Small intestine (tissue), 7 donors: ENCODE measurements around the gene MAPK8IP2. TPM values are rescaled to one million over a fixed set of nuclear protein-coding genes. Genes with fewer than 3 reads are reported as not detected.
A peak's percentile ranks its signal among the peaks of the same experiment; 100 is the strongest.

Experiments
- DNase-seq, 2 donors: peaks; one replicate each; pipeline versions ENCODE4 v3.0.0 to v3.0.0-alpha.2; 2013
- FAIRE-seq: peaks from 2 replicates; lab custom pipeline; 2012; peaks lifted over from hg19 to GRCh38; lab: Jason Lieb, UNC
- H3K27ac ChIP-seq, 3 donors: one replicate each; pipeline ENCODE4 v1.5.1; 2013; ENCODE audit warnings: low read length in 2 of 3, mild to moderate bottlenecking in 2 of 3, control low read depth in 1 of 3, inconsistent platforms in 1 of 3, low read depth in 1 of 3, moderate library complexity in 1 of 3
- H3K27me3 ChIP-seq, 3 donors: one replicate each; pipeline ENCODE4 v1.6.1; 2013; ENCODE audit warnings: low read length in 3 of 3, inconsistent platforms in 1 of 3; ENCODE audit not compliant: control insufficient read depth in 3 of 3, insufficient read depth in 3 of 3
- H3K36me3 ChIP-seq, 3 donors: one replicate each; pipeline ENCODE4 v1.6.1; 2013; ENCODE audit warnings: low read length in 3 of 3, inconsistent platforms in 1 of 3, low read depth in 1 of 3, mild to moderate bottlenecking in 1 of 3, moderate library complexity in 1 of 3; ENCODE audit not compliant: control insufficient read depth in 3 of 3, insufficient read depth in 2 of 3
- H3K4me1 ChIP-seq, 3 donors: one replicate each; pipeline ENCODE4 v1.6.1; 2013; ENCODE audit warnings: low read length in 2 of 3, inconsistent platforms in 1 of 3, low read depth in 1 of 3, mild to moderate bottlenecking in 1 of 3, moderate library complexity in 1 of 3; ENCODE audit not compliant: control insufficient read depth in 3 of 3, insufficient read depth in 2 of 3
- H3K4me3 ChIP-seq, 3 donors: one replicate each; pipeline ENCODE4 v1.5.1; 2013; ENCODE audit warnings: low read length in 3 of 3, control low read depth in 1 of 3, inconsistent platforms in 1 of 3, low read depth in 1 of 3, mild to moderate bottlenecking in 1 of 3, moderate library complexity in 1 of 3
- H3K9me3 ChIP-seq, 2 donors: one replicate each; pipeline ENCODE4 v1.6.1; 2013; ENCODE audit warnings: low read depth in 1 of 2, low read length in 1 of 2; ENCODE audit not compliant: control insufficient read depth in 2 of 2, insufficient read depth in 1 of 2
- WGBS, 3 donors: extraction: QIAGEN DNeasy Blood & Tissue Kit; methylation state at CpG; one replicate each; pipeline ENCODE4 v1.1.7; 2013; 5-methylcytosine and 5-hydroxymethylcytosine counted together
- polyA plus RNA-seq, 4 donors: library from polyadenylated mRNA; stranded (reverse) in 3 of 4; unstranded in 1 of 4; fragments of 200-250 nt in 3 of 4; fragments of 120-200 nt in 1 of 4; gene quantifications; one replicate each; pipeline versions ENCODE4 v1.2.1 to v1.2.3, GENCODE V29; 2013
- donor health status: healthy with polysubstance abuse.
- donor health status: control.
- donor health status: control.
- donor health status: Bipolar disorder and iron deficiency.
- donor health status: healthy.

The MAPK8IP2 gene
- polyA plus RNA-seq, 4 donors: 0.22 to 3.5 (median 0.82) TPM

DNA sequence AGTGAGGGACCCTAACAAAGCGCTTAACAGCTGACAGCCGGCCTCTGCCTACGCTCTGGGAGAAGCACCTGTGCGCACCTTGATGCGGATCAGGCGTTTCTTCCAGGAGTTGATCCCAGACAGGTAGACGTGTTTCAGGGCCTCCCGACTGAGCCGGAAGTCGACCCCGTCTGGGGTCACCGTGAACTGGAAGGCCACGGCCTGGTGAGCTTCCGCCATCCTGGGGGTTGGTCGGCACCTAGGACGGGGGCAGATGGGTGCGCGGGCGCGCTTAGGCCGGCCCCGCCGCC lies 23.0 kb upstream of the MAPK8IP2 start:
- 47 to 70% (median 66%) methylated on average over 23 of the region's 23 CpGs for WGBS, 3 donors

DNA sequence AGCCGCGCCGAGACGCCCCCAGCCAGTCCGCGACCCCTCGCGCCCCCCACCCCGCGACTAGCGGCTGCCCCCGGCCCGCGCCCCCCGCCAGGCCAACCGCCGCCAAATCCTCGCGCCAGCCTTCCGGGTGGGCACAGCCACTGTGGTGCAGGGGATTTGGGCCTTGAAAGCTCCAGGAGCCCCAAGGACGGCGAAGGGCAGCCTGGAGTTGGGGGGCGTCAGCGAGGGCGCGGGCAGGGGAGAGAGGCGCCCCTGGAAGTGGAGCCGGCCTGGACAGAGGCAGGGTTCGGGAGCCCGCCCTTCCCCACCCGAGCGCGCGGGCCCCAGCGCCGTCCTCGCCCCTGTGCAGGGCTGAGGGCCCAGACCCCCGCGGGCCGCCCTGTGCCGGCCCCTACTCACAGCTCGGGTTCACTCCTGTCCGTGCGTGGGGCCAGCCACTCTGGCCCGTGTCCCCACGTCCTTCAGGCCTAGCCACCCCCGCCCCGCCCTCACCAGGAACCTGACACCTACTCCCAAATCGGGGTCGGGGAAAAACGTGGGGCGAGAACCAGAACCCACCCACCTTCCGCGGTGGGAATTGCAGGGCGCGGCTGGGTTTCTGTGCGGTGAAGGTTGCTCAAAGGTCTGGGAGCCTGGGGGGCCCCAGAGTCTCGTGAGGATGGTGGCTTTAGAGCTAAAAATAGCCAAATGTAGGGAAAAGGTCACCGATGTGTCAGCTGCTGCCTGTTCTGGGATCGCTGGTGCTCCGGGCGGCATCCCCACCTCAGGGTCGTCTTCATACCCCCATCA lies 22.4 kb upstream of the MAPK8IP2 start, which contains the start of gene CPT1B:
Gene CPT1B, minus strand, starts transcription at position 441 of the 789 bp plus-strand sequence. CDS start 512 bp downstream, outside the sequence.
- Histone ChIP-seq H3K27ac (peak within 1 kb of the TSS in 1 of 3 donors; percentile 50), H3K4me1 (peaks cover 2 to 25% (median 7%) of the 10 kb centered on the region in 3 donors), H3K9me3 (no peaks in the 10 kb centered on the region), H3K4me3 (peak within 1 kb of the TSS in 1 of 3 donors; percentile 0), H3K27me3 (no peaks in the 10 kb centered on the region), H3K36me3 (peaks cover 0 to 57% (median 0%) of the 10 kb centered on the region in 3 donors)
- 21 to 27% (median 25%) methylated on average over 52 to 63 of the region's 63 CpGs for WGBS, 3 donors
- DNase-seq (peak in 1 of 2 donors; percentile 90), FAIRE-seq (no peak)

More for the DNA sequence above, 23.0 kb upstream of the MAPK8IP2 start:
- Histone ChIP-seq H3K4me3 (no peak overlapping the region), H3K4me1 (peaks cover 2 to 25% (median 7%) of the 10 kb centered on the region in 3 donors), H3K9me3 (no peaks in the 10 kb centered on the region), H3K36me3 (peaks cover 0 to 62% (median 0%) of the 10 kb centered on the region in 3 donors), H3K27ac (no peak overlapping the region), H3K27me3 (no peaks in the 10 kb centered on the region)
- FAIRE-seq (no peak), DNase-seq (peak in 1 of 2 donors; percentile 44)

DNA sequence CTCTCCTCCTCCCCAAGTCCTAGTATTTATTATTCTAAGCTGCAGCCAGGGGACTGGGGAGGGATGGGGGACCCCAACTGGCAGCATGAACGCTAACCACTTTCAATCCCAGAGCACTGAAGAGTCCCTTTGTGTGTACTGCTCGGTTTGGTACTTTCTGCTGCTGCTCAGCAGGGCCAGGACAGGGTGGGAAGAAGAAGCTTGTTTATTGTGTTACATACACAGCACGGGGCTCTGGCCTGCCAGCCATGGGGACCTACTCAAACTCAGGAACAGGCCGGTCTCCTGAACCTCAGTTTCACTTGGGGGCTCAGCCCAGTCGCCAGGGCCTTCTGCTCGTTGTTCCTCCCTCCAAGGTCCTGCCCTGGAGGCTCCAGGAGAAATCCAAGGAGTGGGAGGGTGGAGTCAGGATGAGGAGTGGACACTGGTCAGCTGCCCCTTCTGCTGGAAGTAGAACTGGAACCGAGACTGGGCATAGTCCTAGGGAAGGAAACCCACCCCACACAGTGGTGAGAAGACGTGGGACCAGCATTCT lies 21.8 kb upstream of the MAPK8IP2 start:
- 58 to 72% (median 63%) methylated on average over 7 to 8 of the region's 8 CpGs for WGBS, 3 donors
- no peak for DNase-seq
- FAIRE-seq: no peak
- Histone ChIP-seq H3K27ac (peak overlapping the region in 1 of 3 donors; percentile 50), H3K4me1 (peaks cover 7 to 25% (median 7%) of the 10 kb centered on the region in 3 donors), H3K36me3 (peaks cover 0 to 50% (median 0%) of the 10 kb centered on the region in 3 donors), H3K9me3 (no peaks in the 10 kb centered on the region), H3K4me3 (no peak overlapping the region), H3K27me3 (no peaks in the 10 kb centered on the region)

DNA sequence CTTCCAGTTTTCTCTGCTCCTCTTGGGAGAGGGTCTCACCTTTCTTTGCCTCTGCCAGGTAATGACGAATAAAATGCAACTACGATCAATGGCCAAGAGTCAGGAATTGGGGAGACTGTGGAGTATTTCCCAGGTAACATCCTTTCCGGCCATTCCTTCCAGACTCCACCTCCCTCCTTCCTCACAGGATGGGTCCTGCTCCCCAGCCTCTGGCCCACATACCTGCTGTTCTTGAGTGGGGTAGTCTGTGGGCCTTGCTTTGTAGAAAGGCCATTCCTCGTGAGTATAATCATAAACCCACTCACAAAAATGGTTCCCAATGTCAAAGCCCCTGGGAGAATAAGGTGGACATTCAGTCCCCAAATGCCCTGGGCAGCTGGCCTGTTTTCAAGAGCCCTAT lies 20.8 kb upstream of the MAPK8IP2 start:
- FAIRE-seq (no peak), DNase-seq (no peak)
- H3K36me3 ChIP-seq: peaks cover 0 to 45% (median 0%) of the 10 kb centered on the region in 3 donors
- peaks cover 7 to 25% (median 7%) of the 10 kb centered on the region in 3 donors for H3K4me1 ChIP-seq
- H3K27me3 ChIP-seq: no peaks in the 10 kb centered on the region
- no peak overlapping the region for H3K4me3 ChIP-seq
- H3K27ac ChIP-seq: no peak overlapping the region
- H3K9me3 ChIP-seq: no peaks in the 10 kb centered on the region
- 94 to 97% (median 97%) methylated on average over 4 of the region's 4 CpGs for whole genome bisulfite sequencing, 3 donors

DNA sequence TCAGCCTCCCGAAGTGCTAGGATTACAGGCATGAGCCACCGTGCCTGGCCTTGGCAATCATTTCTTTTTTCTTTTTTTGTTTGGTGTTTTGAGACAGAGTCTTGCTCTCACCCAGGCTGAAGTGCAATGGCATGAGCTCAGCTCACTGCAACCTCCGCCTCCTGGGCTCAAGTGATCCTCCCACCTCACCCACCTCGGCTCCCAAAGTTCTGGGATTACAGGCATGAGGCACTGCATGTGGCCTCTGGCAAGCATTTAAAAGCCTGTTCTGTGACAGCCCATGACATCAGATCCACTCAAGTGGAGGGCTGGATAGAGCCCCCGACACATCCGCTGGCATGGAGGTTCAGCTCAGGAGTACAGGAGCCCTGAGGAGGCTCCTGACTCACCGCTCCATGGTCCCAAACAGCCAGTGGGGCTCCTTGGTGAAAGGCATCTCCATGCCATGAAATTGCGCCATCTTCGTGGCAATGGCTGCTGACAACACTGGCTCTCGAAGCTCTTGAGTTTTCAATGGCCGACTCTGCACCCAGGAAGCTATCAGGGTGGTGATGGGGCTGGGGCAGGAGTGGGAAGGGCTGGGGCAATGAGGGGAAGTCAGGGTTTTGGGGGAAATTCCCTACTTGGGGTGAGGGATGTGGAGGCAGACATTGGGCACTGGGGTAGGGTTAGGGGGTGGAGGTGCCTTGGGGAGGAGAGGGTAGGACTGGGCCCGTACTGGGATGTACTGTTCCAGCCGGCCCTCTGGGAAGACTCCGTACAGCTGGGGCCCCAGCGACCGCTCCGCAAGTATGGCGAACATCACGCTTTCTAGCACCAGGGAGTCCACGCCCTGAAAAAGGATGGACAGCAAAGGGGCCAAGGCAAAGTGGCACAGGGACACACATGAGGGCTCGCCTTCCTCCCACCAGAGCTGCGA lies 19.3 kb upstream of the MAPK8IP2 start:
- Histone ChIP-seq H3K27ac (peak overlapping the region in 1 of 3 donors; percentile 98), H3K4me1 (peaks cover 7 to 25% (median 7%) of the 10 kb centered on the region in 3 donors), H3K36me3 (peaks cover 0 to 37% (median 0%) of the 10 kb centered on the region in 3 donors), H3K4me3 (peak overlapping the region; percentile 71 to 96 (median 81)), H3K27me3 (no peaks in the 10 kb centered on the region), H3K9me3 (no peaks in the 10 kb centered on the region)
- WGBS, 3 donors: 89 to 91% (median 91%) methylated on average over 22 of the region's 22 CpGs
- no peak for FAIRE-seq
- no peak for DNase-seq

DNA sequence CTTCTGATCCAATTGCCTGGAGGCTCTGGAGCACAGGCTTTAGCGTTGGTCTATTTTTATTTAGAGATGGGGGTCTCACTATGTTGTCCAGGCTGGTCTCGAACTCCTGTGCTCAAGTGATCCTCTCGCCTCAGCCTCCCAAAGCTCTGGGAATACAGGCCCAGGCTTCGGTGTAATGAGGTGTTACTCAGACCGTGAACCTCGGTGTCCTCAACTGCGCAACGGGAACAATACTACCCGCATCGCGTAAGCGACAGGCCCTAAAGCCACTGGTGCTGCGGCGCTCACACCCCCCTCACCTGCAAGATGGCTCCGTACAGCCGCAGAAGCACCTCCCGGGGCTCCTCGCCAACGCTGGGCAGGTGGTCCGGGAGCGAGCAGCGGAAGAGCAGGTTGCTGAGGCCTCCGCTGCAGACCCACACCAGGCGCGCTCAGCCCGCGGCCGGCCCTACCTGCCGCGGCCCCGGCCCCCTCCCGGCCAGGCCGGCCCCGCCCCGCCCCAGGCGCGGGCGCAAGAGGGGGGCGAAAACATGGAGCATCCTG lies 18.6 kb upstream of the MAPK8IP2 start:
- peaks cover 0 to 33% (median 0%) of the 10 kb centered on the region in 3 donors for H3K36me3 ChIP-seq
- FAIRE-seq (no peak), DNase-seq (peak in 1 of 2 donors; percentile 25)
- 6 to 8% (median 6%) methylated on average over 23 to 39 of the region's 39 CpGs for WGBS, 3 donors
- H3K9me3 ChIP-seq: no peaks in the 10 kb centered on the region
- H3K27me3 ChIP-seq: peaks cover 0 to 3% (median 0%) of the 10 kb centered on the region in 3 donors
- peak overlapping the region; percentile 97 to 99 (median 98) for H3K27ac ChIP-seq
- H3K4me1 ChIP-seq: peaks cover 7 to 25% (median 7%) of the 10 kb centered on the region in 3 donors
- peak overlapping the region; percentile 71 to 96 (median 81) for H3K4me3 ChIP-seq

DNA sequence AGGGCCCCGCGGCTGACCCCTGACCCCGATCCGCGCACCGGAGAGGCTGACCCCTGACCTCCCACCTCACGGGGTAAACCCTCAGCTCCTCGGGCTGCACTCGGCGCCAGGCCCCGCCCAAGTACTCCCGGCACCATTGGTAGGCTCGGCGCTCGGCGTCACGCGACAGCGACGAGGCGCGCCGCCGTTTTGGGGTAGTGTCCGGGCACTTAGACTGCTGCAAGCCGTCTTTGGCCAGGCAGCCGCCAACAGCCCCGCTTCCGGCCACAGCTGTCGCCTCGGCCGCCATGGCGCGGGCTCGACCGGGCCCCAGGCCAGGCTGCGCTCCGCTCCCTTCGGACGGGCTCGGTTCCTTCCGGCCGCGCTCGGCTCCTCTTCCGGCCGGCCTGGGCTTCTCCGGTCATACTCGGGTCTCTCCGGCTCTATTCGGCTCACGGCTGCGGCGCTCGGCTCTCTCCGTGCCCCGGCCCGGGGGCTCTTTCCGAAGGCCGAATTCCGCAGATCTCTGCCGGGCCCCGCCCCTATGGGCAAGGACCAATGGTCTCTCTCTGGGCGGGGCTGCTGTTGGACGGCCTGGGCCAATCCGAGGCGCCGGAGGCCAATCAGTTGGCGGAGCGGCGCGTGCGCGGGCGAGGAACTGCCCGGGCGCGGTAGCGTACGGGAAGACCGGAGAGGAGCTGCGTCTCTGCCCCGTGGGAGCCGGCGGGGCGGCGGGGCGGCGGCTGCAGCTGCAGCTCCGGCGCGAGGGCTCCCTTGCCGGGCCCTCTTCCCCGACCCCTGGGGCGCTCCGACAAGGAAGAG lies 17.9 kb upstream of the MAPK8IP2 start, which contains the start of gene CHKB:
Gene CHKB, minus strand, starts transcription at position 357 of the 801 bp plus-strand sequence. Its CDS starts 68 bp downstream, at position 289.
- H3K27ac ChIP-seq: peak within 1 kb of the TSS; percentile 97 to 99 (median 98)
- peak; percentile 99 for DNase-seq
- H3K4me1 ChIP-seq: peaks cover 7 to 25% (median 7%) of the 10 kb centered on the region in 3 donors
- 0% methylated on average over 36 to 96 of the region's 96 CpGs for WGBS, 3 donors
- H3K36me3 ChIP-seq: peaks cover 0 to 31% (median 0%) of the 10 kb centered on the region in 3 donors
- H3K9me3 ChIP-seq: no peaks in the 10 kb centered on the region
- peaks cover 0 to 3% (median 0%) of the 10 kb centered on the region in 3 donors for H3K27me3 ChIP-seq
- peak within 1 kb of the TSS; percentile 81 to 96 (median 82) for H3K4me3 ChIP-seq
- peak; percentile 5 for FAIRE-seq
